Activated T-cell treated with anti-CD3 and anti-CD28 coated beads for 48 hours (primary cell): Measurements from ENCODE around the gene MED27.

Experiments used
- DNase-seq: peaks from one replicate; pipeline ENCODE4 v3.0.0-alpha.2; 2020; ENCODE audit warnings: low read depth

The MED27 gene

GRCh38 chr9:131853434-131853833 lies 226.2 kb downstream of the MED27 start:
- DNase-seq, result no peak

- DNase-seq, result no peak
Measured at GRCh38 chr9:131851414-131851813, 228.3 kb downstream of the MED27 start.

DNA sequence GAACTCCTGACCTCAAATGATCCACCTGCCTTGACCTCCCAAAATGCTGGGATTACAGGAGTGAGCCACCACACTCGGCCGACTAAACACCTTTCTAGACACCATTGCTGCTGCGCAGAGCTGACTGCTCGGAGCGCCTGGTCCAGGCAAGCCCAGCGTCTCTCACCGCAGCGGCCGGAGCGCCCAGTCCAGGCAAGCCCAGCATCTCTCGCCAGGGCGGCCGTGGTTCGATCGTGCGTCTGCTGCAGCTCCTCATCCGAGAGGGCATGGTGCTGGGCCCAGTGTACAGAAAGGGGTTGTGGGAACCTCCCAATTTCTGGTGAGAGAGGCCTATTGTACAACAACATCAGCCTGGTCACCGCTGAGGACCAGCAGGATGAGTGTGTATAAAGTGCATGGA lies 230.3 kb downstream of the MED27 start:
- no peak for DNase-seq

GRCh38 chr9:131848570-131849160 lies 231.0 kb downstream of the MED27 start:
- DNase-seq, result no peak

- no peak for DNase-seq
Measured at GRCh38 chr9:131847665-131848354, 231.9 kb downstream of the MED27 start.

- DNase-seq, result peak; percentile 19
Measured at GRCh38 chr9:131845305-131846298, 234.1 kb downstream of the MED27 start.

DNA sequence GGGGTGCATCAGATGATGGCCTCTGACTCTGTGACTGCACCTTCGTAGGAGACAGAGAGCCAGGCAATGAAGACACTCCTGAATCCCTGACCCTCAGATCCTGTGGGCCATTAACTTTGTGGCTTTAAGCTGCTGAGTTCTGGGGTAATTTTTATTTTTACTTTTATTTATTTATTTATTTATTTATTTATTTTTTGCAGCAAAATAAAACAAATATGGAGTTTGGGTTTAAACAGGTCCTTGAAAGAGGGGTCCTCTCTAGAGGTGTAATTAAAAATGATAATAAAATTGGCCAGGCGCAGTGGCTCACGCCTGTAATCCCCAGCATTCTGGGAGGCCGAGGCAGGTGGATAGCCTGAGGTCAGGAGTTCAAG lies 234.9 kb downstream of the MED27 start:
- DNase-seq, result no peak

DNA sequence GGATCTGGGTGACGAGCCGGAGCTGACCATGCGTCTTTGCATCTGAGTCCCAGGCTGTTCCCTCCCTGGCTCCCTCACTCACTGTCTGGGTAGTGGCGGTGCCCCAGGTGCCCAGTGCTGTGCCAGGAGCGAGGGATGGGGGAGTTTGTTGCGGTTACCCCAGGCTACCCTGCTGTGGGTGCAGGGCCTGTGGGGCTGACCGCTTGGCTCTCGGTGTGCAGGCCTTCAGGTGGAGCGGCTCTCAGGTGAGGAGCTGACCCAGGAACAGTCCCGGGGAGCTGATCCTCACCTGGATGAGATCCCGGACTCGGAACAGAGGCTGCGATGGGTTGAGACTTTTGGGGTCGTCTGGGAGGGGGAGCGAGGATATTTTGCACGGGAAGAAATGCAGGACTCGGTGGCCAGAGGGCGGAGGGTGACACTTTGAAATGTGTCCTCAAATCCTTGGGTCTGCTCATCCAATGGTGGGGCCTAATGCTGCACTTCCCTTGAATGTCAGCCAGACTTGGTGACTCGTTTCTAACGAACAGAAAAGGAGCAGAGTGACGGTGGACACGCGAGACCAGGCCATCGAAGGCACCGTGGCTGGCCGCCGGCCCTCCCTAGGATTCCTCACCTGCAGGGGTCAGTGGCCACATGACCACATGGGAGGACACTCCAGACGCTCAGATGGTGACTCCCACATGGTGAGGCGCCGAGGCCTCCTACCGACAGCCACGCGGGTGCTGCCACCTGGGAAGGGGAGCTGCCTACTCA lies 235.5 kb downstream of the MED27 start:
- no peak for DNase-seq

DNA sequence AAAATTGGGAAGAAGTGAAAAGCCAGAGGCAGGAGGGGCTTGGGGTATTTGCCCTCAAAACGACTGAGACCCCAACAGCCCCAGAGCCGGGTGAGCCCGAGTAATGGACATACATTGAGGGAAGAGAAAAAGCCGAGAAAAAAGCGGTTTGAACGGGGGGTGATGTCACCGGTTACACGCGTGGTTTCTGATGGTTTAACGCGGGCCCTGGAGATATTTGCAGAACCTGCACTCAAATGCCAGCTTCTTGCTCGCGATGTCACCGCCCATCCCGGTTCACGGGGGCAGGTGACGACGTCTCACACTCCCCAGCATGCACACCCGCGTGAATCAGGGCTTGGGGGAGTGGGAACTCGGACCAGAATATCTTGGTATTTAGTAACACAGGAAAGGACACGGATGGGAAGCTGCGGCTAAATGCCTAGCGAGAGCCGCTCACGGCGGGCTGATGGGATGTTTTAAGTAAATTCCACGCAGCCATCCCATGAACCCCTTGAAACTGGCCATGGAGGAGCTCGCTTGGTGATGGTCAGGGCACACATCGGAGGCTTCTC lies 237.8 kb downstream of the MED27 start:
- DNase-seq, result no peak

DNA sequence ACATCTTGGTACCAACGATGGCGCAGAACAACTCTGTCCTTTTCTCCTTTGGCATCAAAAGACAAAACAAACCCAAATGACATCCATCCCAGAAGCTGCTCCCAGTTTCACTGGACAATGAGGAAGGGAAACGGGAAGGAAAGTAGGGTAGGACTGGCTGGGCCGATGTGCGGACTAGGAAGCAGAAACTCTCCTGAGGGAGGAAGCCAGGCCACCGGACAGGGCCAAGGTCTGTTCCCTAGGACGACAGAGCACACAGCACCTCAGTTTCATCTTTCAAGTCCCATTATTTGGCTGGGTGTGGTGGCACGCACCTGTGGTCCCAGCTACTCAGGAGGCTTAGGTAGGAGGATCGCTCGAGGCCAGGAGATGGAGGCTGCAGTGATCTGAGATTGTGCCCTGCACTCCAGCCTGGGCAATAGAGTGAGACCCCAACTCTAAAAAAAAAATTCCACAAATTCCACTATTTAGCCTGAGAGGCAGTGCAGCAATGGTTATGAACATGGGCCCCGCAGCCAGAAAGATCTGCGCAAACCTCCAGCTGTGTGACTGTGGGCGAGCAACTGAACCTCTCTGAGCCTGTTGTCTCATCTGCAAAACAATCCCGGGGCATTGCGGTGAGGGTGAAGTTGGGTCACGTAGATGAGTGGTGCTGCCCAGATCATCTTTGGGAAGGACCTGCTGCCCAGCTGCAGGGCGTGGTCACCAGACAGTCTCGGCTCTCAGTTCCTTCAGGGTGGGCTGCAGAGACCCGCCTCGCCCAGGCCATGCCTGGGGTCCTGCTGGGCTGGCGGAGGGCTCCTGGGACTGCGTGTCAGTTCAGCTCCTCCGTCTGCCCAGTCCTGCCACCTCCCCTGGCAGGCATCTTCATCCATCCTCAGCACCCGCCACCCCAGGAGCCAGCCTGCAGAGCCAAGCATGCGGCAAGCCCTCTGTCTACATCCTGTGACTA lies 238.6 kb downstream of the MED27 start:
- no peak for DNase-seq

- no peak for DNase-seq
Measured at GRCh38 chr9:131840220-131840619, 239.4 kb downstream of the MED27 start.

DNA sequence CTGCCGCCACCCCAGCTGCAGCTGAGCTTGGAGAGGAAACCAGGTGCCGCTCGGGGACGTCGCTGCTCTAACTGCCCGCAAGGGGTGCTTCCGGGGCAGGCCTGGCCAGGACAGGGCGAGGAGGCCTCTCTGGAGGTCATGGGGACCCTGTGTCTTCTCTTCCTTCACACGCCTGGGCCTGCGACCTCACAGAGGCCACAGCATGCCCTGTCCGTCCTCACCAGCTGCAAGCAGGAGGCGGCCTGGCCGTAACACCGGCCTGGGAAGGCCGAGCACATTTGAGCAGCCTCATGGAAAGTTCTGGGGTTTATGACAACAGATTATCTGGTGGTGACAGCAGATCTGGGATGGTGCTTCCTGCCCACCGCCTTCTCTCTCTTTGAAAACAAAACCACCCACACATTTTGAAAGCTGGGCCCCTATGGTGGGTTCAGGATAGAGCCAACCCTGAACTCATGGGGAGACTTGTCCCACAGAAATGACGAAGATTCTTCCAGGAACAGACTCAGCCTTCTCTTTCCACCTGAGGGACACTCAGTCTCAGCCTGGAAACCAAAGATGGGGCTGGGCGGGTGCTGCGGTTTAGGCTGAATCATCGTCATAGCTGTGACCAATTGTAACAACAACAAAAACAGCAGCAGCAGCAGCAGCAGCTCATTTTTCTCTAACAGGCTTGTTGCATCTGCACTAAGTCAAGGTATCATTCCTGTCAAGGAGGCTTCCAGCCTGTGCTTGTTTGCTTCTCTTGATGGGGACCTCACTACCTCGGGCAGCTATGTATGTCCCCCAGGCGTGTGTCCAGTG lies 240.2 kb downstream of the MED27 start:
- peak; percentile 47 for DNase-seq

- no peak for DNase-seq
Measured at GRCh38 chr9:131838530-131839280, 241.0 kb downstream of the MED27 start.

DNA sequence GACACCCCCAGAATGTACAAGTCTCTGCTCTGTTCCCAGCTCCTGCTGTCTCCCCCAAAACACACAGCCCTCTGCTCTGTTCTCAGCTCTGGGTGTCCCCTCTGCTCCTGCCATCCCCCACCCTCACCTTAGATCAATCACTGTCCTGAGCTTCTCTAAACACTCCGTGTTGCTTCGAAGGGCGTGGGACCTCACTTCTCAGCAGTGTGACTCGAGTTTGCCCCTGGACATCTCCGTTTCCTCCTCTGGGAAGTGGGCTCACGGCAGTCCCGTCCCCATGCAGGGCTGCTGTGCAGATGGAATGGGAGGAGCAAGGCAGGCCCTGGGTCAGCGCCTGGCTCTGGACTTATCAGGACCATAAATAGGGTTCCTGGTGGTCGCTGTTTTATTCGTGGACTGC lies 241.8 kb downstream of the MED27 start:
- DNase-seq, result no peak

- DNase-seq, result no peak
Measured at GRCh38 chr9:131837316-131837715, 242.4 kb downstream of the MED27 start.

GRCh38 chr9:131836607-131837315 lies 242.9 kb downstream of the MED27 start:
- no peak for DNase-seq

- DNase-seq, result no peak
Measured at GRCh38 chr9:131836021-131836420, 243.6 kb downstream of the MED27 start.

DNA sequence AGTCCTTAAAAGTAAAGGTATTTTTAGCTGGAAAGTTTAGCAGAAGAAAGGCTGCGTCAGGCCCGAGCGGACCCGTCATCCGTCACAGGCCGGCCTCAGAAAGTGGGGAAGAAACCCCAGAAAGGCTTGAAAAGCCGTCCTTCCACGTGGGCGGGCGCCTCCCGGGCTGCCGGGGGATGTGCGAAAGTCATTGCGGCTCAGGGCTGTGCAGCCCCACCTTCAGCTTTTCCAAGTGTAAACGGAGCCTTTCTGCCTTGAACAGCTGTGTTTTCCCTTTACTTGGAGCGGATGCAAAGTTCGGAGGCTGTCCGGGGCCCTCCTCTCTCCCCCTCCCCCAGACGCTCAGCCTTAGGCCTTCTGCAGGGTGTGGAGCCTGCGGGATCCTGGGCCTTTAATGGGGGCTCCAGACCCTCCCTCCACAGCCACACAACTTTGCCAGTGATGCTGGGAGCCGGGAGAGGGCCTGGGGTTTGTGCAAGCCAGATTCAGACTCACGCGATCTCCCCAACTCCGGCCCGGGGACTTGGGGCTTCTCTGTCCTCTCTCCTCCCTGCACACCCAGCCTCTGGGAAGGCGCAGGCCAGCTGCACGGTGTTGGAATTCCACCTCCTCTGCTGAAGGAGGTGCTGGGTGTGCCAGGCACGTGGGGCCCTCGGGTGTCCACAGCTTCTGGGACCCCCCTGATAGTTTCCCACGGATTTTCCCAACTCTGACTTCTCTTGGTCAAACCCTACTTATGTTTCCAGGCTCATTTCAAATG lies 244.3 kb downstream of the MED27 start:
- no peak for DNase-seq
